ENCODE results near the gene LRRTM2.
"Not testable (repeated sequence)": the region's sequence is repeated elsewhere in the genome, so short reads cannot be mapped to it uniquely, and the experiment has no call there.

Gene LRRTM2

GRCh38 chr5:138837160-138837559, 38.0 kb downstream of the LRRTM2 start:
- no peak for DNase-seq (ENCODE audit: low read depth)

- not testable (repeated sequence) for DNase-seq (ENCODE audit: low read depth)
These were observed 40.3 kb downstream of the LRRTM2 start for GRCh38 chr5:138834853-138835252.

GRCh38 chr5:138833726-138834480, 41.2 kb downstream of the LRRTM2 start:
- no peak for DNase-seq (ENCODE audit: low read depth)

GRCh38 chr5:138833080-138833479, 42.1 kb downstream of the LRRTM2 start:
- DNase-seq (ENCODE audit: low read depth) = no peak

GRCh38 chr5:138832218-138832617, 42.9 kb downstream of the LRRTM2 start:
- no peak for DNase-seq (ENCODE audit: low read depth)

- no peak for DNase-seq (ENCODE audit: low read depth)
These were observed 43.4 kb downstream of the LRRTM2 start for GRCh38 chr5:138831703-138832102.

GRCh38 chr5:138829341-138829740, 45.8 kb downstream of the LRRTM2 start:
- DNase-seq (ENCODE audit: low read depth) = no peak

GRCh38 chr5:138828556-138828955, 46.6 kb downstream of the LRRTM2 start:
- DNase-seq (ENCODE audit: low read depth) = no peak

GRCh38 chr5:138824924-138825863, 49.9 kb downstream of the LRRTM2 start:
- no peak for DNase-seq (ENCODE audit: low read depth)

- DNase-seq (ENCODE audit: low read depth) = no peak
These were observed 50.6 kb downstream of the LRRTM2 start for GRCh38 chr5:138824516-138824915.

GRCh38 chr5:138820695-138821094, 54.4 kb downstream of the LRRTM2 start:
- DNase-seq (ENCODE audit: low read depth) = no peak

GRCh38 chr5:138819081-138819480, 56.1 kb downstream of the LRRTM2 start:
- DNase-seq (ENCODE audit: low read depth) = no peak
